ENCODE results near the gene BMP7. TPM values are rescaled to one million over a fixed set of nuclear protein-coding genes. Genes with fewer than 3 reads are reported as not detected.

BMP7 gene
- total and polyA plus RNA-seq, 2 of the 8 experiments (the other 6 are each of a cell fraction or from before 2014, with no cell fraction given), result 9.2 to 14.7 TPM

DNA sequence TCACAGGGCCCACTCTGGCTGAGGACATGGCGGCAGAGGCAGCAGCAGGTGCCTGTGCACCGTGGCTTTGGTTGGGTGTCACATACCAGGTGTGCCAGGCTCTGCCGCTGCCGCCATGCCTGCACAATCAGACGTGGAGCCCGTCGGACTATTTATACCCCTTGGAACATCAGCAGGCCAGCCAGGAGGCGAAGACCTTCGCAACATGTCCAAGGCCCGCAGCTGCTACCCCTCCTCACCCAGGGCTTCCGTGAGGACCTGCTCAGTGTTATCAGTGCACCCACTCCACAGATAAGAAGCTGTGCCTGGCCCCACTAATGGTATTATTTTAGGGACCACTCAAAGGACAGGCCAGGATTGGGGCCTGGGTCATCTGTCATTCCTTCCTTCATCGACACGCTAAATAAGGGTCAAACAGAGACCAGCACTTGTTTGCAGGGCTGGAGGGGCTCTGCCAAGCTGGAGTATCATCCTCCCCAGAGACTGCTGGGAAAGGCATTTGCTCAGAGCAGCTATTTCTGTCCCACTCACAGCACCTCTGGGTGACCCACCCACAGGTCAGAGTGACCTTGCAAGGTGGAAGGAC lies 109.2 kb downstream of the BMP7 start:
- Histone ChIP-seq H3K9me3 (ENCODE audit: insufficient read depth in 2 of 2, low read depth in 1 of 2, low read length in 1 of 2) (no peaks in the 10 kb centered on the region), H4K5ac (ENCODE audit: insufficient read length, low read depth, low read length) (no peak overlapping the region), H2AK5ac (ENCODE audit: low read depth, low read length) (no peak overlapping the region), H4K91ac (replicated peaks; ENCODE audit: insufficient read length, low read length) (no peak overlapping the region), H3K23me2 (ENCODE audit: low read depth, low read length) (no peaks in the 10 kb centered on the region), H2AFZ (ENCODE audit: low read length) (no peak overlapping the region), H3K79me1 (ENCODE audit: low read depth, low read length) (no peaks in the 10 kb centered on the region), H2BK120ac (replicated peaks; ENCODE audit: low read depth, low read length) (no peak overlapping the region), H3K4me3 (ENCODE audit: extremely low read depth in 1 of 4, insufficient read depth in 2 of 4, low read depth in 3 of 4, low read length in 4 of 4) (no peak overlapping the region), H3K27me3 (replicated peaks in 1 of 4; ENCODE audit: control insufficient read depth in 3 of 4, extremely low read depth in 1 of 4, insufficient read depth in 3 of 4, low read length in 3 of 4) (no peaks in the 10 kb centered on the region; a peak in 2 of 7 replicates), H3K56ac (replicated peaks; ENCODE audit: insufficient read length, low read depth, low read length) (no peak overlapping the region), H2BK20ac (ENCODE audit: low read length) (no peak overlapping the region), H3K14ac (ENCODE audit: insufficient read length) (no peak overlapping the region), H3K27ac (ENCODE audit: low read depth, low read length) (no peak overlapping the region), H3K4ac (replicated peaks; ENCODE audit: insufficient read length, low read depth, low read length) (no peak overlapping the region), H4K20me1 (replicated peaks in 1 of 2; ENCODE audit: control insufficient read depth in 1 of 2, insufficient read depth in 2 of 2, low read length in 2 of 2) (no peaks in the 10 kb centered on the region), H4K8ac (ENCODE audit: extremely low read depth, insufficient read depth, low read length) (peak overlapping the region; percentile 26; the same call in 1 of the 2 replicates), H3K18ac (ENCODE audit: extremely low read depth, low read length) (no peak overlapping the region), H3K36me3 (ENCODE audit: control insufficient read depth in 2 of 4, insufficient read depth in 4 of 4, low read length in 3 of 4) (no peaks in the 10 kb centered on the region), H2BK12ac (ENCODE audit: low read depth, low read length) (no peak overlapping the region), H3K4me1 (replicated peaks in 1 of 4; ENCODE audit: control insufficient read depth in 3 of 4, insufficient read depth in 4 of 4, low read length in 3 of 4) (peaks cover 0 to 11% (median 4%) of the 10 kb centered on the region in 4 experiments; a peak in 3 of 7 replicates), H3K23ac (ENCODE audit: insufficient read length) (no peak overlapping the region), H2BK5ac (ENCODE audit: low read depth, low read length) (no peak overlapping the region), H3K79me2 (ENCODE audit: control insufficient read depth in 1 of 2, insufficient read depth in 2 of 2, low read length in 2 of 2) (no peaks in the 10 kb centered on the region), H3K9ac (replicated peaks in 1 of 4; ENCODE audit: extremely low read depth in 1 of 4, low read depth in 3 of 4, low read length in 3 of 4) (no peak overlapping the region), H3K4me2 (ENCODE audit: insufficient read depth in 1 of 2, low read depth in 2 of 2, low read length in 2 of 2) (no peak overlapping the region), H2BK15ac (ENCODE audit: low read length) (no peak overlapping the region)
- POLR2A ChIA-PET (ENCODE audit: partially characterized antibody), result no interaction called here
- FAIRE-seq, result no peak
- 93% methylated on average over 13 of the region's 13 CpGs; no CpG with 5 or more reads in 1 of the 2 experiments for WGBS, 2 experiments (ENCODE audit: extremely low coverage in 1 of 2, insufficient coverage in 1 of 2, insufficient read length in 1 of 2, insufficient replicate concordance in 2 of 2, low coverage in 1 of 2, low lambda C conversion rate in 2 of 2, missing lambda C conversion rate in 1 of 2)
- TF ChIP-seq HDAC2 (IDR thresholded peaks at IDR 0.05; ENCODE audit: borderline replicate concordance in 1 of 2, low read depth in 2 of 2, low read length in 2 of 2) (no peak), RBBP5 (IDR thresholded peaks at IDR 0.05; ENCODE audit: borderline replicate concordance, low read depth, low read length) (no peak), CBX5 (IDR thresholded peaks at IDR 0.05; ENCODE audit: low read depth, low read length) (no peak), SUZ12 (IDR thresholded peaks at IDR 0.05; ENCODE audit: low read length) (no peak), SIN3A (conservative IDR thresholded peaks at IDR 0.05 in 1 of 2, IDR thresholded peaks at IDR 0.05 in 1 of 2; ENCODE audit: low read depth in 1 of 2, low read length in 2 of 2) (no peak), RFX5 (IDR thresholded peaks at IDR 0.05; ENCODE audit: borderline replicate concordance, low read depth, low read length) (no peak), BRCA1 (IDR thresholded peaks at IDR 0.05; ENCODE audit: low read depth, low read length) (no peak), MAFK (IDR thresholded peaks at IDR 0.05; ENCODE audit: low read depth, low read length) (no peak)
- TF ChIP-seq, protein P1, sequence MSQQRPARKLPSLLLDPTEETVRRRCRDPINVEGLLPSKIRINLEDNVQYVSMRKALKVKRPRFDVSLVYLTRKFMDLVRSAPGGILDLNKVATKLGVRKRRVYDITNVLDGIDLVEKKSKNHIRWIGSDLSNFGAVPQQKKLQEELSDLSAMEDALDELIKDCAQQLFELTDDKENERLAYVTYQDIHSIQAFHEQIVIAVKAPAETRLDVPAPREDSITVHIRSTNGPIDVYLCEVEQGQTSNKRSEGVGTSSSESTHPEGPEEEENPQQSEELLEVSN (IDR thresholded peaks at IDR 0.05), result no peak
- DNase-seq (ENCODE audit: low read depth in 1 of 2, low spot score in 2 of 2), result no peak
- CTCF ChIA-PET (ENCODE audit: partially characterized antibody), result interaction anchor here (0.8 to 0.9 kb wide), 2 partner anchors 10 to 106 kb away, joined by 3 read pairs; no protein-coding TSS in a partner anchor

Measured in H1 (cell line).